ENCODE data around the gene SHROOM3.

GRCh38 chr4:76559236-76560071, 124.4 kb downstream of the SHROOM3 start:
- TF ChIP-seq CTCF (IDR thresholded peaks at IDR 0.05) (no peak), POLR2A (IDR thresholded peaks at IDR 0.05) (no peak)
